ENCODE results near the gene MGAM2. TPM values are rescaled to one million over a fixed set of nuclear protein-coding genes. Genes with fewer than 3 reads are reported as not detected.

The MGAM2 gene
- total and polyA plus RNA-seq, 2 of the 8 experiments (the other 6 are each of a cell fraction or from before 2014, with no cell fraction given) = 0.02 TPM; not detected in 1

DNA sequence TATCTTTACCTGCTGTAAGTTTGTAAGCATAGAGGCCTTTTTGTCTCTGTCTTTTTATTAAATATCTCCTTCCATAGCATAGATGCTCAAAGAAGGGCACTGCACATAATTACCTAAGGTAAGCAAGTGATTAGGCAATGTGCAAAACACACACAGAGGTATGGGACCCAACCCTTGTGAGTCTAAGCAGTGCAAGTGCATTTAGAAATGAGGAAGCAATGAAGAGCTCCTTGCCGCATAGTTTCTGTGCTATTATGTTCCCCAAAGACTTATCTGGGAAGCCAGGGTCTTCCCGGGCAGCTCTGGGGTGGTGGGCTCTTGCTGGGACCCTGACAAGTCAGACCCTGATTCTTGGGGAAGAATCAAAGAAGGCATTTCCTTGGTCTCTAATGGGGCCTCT, 13.5 kb upstream of the MGAM2 start:
- 94% methylated on average over 1 of the region's 2 CpGs; no CpG with 5 or more reads in 1 of the 2 experiments for WGBS, 2 experiments (ENCODE audit: extremely low coverage in 1 of 2, insufficient coverage in 1 of 2, insufficient read length in 1 of 2, insufficient replicate concordance in 2 of 2, low coverage in 1 of 2, low lambda C conversion rate in 2 of 2, missing lambda C conversion rate in 1 of 2)
- Histone ChIP-seq H2BK15ac (ENCODE audit: low read length) (no peak overlapping the region), H3K4ac (replicated peaks; ENCODE audit: insufficient read length, low read depth, low read length) (no peak overlapping the region), H4K5ac (ENCODE audit: insufficient read length, low read depth, low read length) (no peak overlapping the region), H3K18ac (ENCODE audit: extremely low read depth, low read length) (no peak overlapping the region), H4K8ac (ENCODE audit: extremely low read depth, insufficient read depth, low read length) (no peak overlapping the region), H3K4me2 (ENCODE audit: insufficient read depth in 1 of 2, low read depth in 2 of 2, low read length in 2 of 2) (no peak overlapping the region), H3K14ac (ENCODE audit: insufficient read length) (no peak overlapping the region), H4K20me1 (replicated peaks in 1 of 2; ENCODE audit: control insufficient read depth in 1 of 2, insufficient read depth in 2 of 2, low read length in 2 of 2) (no peaks in the 10 kb centered on the region), H2BK5ac (ENCODE audit: low read depth, low read length) (no peak overlapping the region), H2BK12ac (ENCODE audit: low read depth, low read length) (no peak overlapping the region), H3K23ac (ENCODE audit: insufficient read length) (no peak overlapping the region), H3K36me3 (ENCODE audit: control insufficient read depth in 2 of 4, insufficient read depth in 4 of 4, low read length in 3 of 4) (no peaks in the 10 kb centered on the region), H3K79me1 (ENCODE audit: low read depth, low read length) (no peaks in the 10 kb centered on the region), H3K4me1 (replicated peaks in 1 of 4; ENCODE audit: control insufficient read depth in 3 of 4, insufficient read depth in 4 of 4, low read length in 3 of 4) (no peaks in the 10 kb centered on the region), H3K23me2 (ENCODE audit: low read depth, low read length) (no peaks in the 10 kb centered on the region), H2AFZ (ENCODE audit: low read length) (no peak overlapping the region), H3K4me3 (ENCODE audit: extremely low read depth in 1 of 4, insufficient read depth in 2 of 4, low read depth in 3 of 4, low read length in 4 of 4) (no peak overlapping the region), H3K9ac (replicated peaks in 1 of 4; ENCODE audit: extremely low read depth in 1 of 4, low read depth in 3 of 4, low read length in 3 of 4) (no peak overlapping the region), H2AK5ac (ENCODE audit: low read depth, low read length) (no peak overlapping the region), H4K91ac (replicated peaks; ENCODE audit: insufficient read length, low read length) (no peak overlapping the region), H2BK120ac (replicated peaks; ENCODE audit: low read depth, low read length) (no peak overlapping the region), H2BK20ac (ENCODE audit: low read length) (no peak overlapping the region), H3K56ac (replicated peaks; ENCODE audit: insufficient read length, low read depth, low read length) (no peak overlapping the region), H3K9me3 (ENCODE audit: insufficient read depth in 2 of 2, low read depth in 1 of 2, low read length in 1 of 2) (no peaks in the 10 kb centered on the region), H3K27ac (ENCODE audit: low read depth, low read length) (no peak overlapping the region), H3K27me3 (replicated peaks in 1 of 4; ENCODE audit: control insufficient read depth in 3 of 4, extremely low read depth in 1 of 4, insufficient read depth in 3 of 4, low read length in 3 of 4) (no peaks in the 10 kb centered on the region), H3K79me2 (ENCODE audit: control insufficient read depth in 1 of 2, insufficient read depth in 2 of 2, low read length in 2 of 2) (no peaks in the 10 kb centered on the region)
- FAIRE-seq (no peak), DNase-seq (ENCODE audit: low read depth in 1 of 2, low spot score in 2 of 2) (no peak)
- TF ChIP-seq TCF12 (IDR thresholded peaks at IDR 0.05; ENCODE audit: low read depth, low read length) (no peak), CTBP2 (IDR thresholded peaks at IDR 0.05; ENCODE audit: borderline replicate concordance, insufficient read depth, insufficient read length, low read length) (no peak), FOSL1 (IDR thresholded peaks at IDR 0.05; ENCODE audit: insufficient read depth, low read depth, low read length) (no peak), CBX8 (IDR thresholded peaks at IDR 0.05; ENCODE audit: borderline replicate concordance, low read depth, low read length) (no peak), RFX5 (IDR thresholded peaks at IDR 0.05; ENCODE audit: borderline replicate concordance, low read depth, low read length) (no peak), CBX5 (IDR thresholded peaks at IDR 0.05; ENCODE audit: low read depth, low read length) (no peak), ASH2L (IDR thresholded peaks at IDR 0.05; ENCODE audit: low read length) (no peak), SP1 (IDR thresholded peaks at IDR 0.05; ENCODE audit: low read depth, low read length) (no peak), KDM5A (IDR thresholded peaks at IDR 0.05; ENCODE audit: low read length) (no peak), EP300 (IDR thresholded peaks at IDR 0.05; ENCODE audit: borderline replicate concordance in 1 of 2, low read depth in 2 of 2, low read length in 2 of 2) (no peak), SRF (IDR thresholded peaks at IDR 0.05; ENCODE audit: low read depth, low read length) (no peak), RXRA (IDR thresholded peaks at IDR 0.05; ENCODE audit: insufficient read depth, low read depth, low read length) (no peak), TAF7 (optimal IDR thresholded peaks at IDR 0.05; ENCODE audit: borderline replicate concordance, low read depth, low read length) (no peak)
- CTCF ChIA-PET (ENCODE audit: partially characterized antibody) = interaction anchor here (1.1 to 2.7 kb wide), 2 partner anchors 10 to 13 kb away, joined by 3 to 7 read pairs; partner anchors contain the start of gene MGAM2
- POLR2A ChIA-PET (ENCODE audit: partially characterized antibody) = no interaction called here

All from H1 (cell line).